ENCODE results near the gene CLCF1.

DNA sequence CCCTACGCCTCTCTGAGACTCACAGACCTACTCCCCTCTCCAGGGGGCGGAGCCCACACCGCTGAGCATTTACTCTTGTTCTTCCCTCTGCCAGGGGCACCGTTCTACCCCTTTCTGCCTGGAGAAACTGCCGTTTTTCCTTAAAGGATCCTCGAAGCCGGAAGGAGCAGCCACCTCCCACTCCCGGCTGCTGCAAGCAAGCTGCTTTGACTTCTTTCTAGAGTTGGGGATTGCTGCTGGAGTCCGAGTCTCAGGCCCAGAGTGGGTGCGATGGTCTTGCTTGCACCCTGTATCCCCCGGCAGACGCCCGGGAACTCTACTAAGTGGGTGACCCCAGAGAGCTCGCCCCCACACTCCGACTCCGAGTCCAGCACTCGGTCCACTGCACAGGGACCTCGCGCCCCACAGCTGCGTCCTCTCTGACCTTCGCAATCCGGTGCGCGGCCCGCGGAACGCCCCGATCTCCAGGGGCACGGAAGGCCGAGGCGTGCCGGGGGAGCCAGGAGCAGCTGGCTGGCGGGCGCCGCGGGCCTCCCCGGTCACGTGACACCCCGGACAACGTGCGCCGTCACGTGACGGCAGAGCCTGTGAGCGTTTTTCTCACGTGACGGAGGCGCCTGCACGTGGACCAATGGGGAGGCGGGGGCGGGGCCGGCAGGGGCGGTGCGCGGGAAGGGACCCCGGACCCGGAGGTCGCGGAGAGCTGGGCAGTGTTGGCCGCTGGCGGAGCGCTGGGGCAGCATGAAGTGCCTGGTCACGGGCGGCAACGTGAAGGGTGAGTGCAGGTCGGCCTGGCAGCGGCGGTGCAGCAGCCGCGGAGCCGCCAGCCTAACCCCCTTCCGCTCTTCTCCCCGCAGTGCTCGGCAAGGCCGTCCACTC lies 18.1 kb upstream of the CLCF1 start, which contains the start of gene RAD9A:
- TF ChIP-seq, protein P1, sequence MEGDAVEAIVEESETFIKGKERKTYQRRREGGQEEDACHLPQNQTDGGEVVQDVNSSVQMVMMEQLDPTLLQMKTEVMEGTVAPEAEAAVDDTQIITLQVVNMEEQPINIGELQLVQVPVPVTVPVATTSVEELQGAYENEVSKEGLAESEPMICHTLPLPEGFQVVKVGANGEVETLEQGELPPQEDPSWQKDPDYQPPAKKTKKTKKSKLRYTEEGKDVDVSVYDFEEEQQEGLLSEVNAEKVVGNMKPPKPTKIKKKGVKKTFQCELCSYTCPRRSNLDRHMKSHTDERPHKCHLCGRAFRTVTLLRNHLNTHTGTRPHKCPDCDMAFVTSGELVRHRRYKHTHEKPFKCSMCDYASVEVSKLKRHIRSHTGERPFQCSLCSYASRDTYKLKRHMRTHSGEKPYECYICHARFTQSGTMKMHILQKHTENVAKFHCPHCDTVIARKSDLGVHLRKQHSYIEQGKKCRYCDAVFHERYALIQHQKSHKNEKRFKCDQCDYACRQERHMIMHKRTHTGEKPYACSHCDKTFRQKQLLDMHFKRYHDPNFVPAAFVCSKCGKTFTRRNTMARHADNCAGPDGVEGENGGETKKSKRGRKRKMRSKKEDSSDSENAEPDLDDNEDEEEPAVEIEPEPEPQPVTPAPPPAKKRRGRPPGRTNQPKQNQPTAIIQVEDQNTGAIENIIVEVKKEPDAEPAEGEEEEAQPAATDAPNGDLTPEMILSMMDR (IDR thresholded peaks at IDR 0.05), result peak in 1 of 3 donors; percentile 7
- peak; percentile 36 for TF ChIP-seq POLR2A (IDR thresholded peaks at IDR 0.05)
